ENCODE measurements around the gene ADGRA3.

DNA sequence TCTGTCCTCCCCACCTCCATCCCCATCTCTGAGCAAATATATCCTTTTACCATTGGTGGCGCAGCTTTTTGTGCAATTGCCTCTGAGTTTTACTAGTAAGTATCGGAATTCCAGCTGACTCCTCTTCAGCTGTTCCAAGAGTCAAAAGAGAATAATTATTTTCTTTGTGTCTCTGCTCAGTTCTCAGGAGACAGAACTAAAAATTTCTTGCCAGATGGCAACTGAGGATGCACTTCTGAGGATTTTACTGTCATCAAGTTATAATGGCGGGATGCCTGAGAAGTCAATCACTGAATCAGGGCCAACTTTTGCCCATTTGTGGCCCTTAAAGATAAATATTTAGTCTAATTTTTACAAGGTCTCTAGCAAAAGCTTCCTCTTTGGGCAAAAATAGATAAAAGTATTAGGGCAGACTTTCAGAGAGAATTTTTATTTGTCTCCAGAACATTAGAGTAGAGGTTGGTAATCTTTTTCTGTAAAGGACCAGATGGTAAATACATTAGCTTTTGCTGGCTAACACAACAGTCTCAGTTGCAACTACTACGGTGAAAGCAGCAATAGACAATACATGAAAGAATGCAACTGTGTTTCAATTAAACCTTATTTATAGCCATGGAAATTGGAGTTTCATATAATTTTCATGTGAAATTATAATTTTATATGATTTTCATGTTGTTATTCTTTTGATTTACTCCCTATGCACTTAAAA is 15.6 kb upstream of the ADGRA3 start:
- TF ChIP-seq POLR2A (IDR thresholded peaks at IDR 0.05) (no peak), POLR2AphosphoS5 (IDR thresholded peaks at IDR 0.05) (no peak)
- TF ChIP-seq, protein P1, sequence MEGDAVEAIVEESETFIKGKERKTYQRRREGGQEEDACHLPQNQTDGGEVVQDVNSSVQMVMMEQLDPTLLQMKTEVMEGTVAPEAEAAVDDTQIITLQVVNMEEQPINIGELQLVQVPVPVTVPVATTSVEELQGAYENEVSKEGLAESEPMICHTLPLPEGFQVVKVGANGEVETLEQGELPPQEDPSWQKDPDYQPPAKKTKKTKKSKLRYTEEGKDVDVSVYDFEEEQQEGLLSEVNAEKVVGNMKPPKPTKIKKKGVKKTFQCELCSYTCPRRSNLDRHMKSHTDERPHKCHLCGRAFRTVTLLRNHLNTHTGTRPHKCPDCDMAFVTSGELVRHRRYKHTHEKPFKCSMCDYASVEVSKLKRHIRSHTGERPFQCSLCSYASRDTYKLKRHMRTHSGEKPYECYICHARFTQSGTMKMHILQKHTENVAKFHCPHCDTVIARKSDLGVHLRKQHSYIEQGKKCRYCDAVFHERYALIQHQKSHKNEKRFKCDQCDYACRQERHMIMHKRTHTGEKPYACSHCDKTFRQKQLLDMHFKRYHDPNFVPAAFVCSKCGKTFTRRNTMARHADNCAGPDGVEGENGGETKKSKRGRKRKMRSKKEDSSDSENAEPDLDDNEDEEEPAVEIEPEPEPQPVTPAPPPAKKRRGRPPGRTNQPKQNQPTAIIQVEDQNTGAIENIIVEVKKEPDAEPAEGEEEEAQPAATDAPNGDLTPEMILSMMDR (IDR thresholded peaks at IDR 0.05): no peak

All from stomach (tissue), 4 donors.